Testis (tissue), 2 donors: ENCODE measurements around the gene MLXIPL.

Experiments used
- POLR2A ChIP-seq: fragments of 450-650 bp; IDR thresholded peaks from one replicate; pipeline ENCODE4 v1.6.1; 2017; ENCODE audit warnings: antibody characterized with exemption, mild to moderate bottlenecking, moderate library complexity
- TF ChIP-seq, protein P1 (sequence below), 3 experiments: fragments of 450-650 bp in 2 of 3; fragments of 200-600 bp in 1 of 3; sonication (generic) in 1 of 3; IDR thresholded peaks; one replicate each; pipeline ENCODE4 v1.5.1; 2016 to 2019; ENCODE audit warnings: antibody characterized with exemption in 3 of 3, mild to moderate bottlenecking in 2 of 3, moderate library complexity in 1 of 3

- TF ChIP-seq, protein P1, sequence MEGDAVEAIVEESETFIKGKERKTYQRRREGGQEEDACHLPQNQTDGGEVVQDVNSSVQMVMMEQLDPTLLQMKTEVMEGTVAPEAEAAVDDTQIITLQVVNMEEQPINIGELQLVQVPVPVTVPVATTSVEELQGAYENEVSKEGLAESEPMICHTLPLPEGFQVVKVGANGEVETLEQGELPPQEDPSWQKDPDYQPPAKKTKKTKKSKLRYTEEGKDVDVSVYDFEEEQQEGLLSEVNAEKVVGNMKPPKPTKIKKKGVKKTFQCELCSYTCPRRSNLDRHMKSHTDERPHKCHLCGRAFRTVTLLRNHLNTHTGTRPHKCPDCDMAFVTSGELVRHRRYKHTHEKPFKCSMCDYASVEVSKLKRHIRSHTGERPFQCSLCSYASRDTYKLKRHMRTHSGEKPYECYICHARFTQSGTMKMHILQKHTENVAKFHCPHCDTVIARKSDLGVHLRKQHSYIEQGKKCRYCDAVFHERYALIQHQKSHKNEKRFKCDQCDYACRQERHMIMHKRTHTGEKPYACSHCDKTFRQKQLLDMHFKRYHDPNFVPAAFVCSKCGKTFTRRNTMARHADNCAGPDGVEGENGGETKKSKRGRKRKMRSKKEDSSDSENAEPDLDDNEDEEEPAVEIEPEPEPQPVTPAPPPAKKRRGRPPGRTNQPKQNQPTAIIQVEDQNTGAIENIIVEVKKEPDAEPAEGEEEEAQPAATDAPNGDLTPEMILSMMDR (IDR thresholded peaks at IDR 0.05), result no peak
- no peak for TF ChIP-seq POLR2A
Measured at GRCh38 chr7:73669858-73670385, 45.6 kb upstream of the MLXIPL start.
